GM10266 (cell line): ENCODE data around the gene ANO3.

ENCODE experiments used
- DNase-seq: peaks from one replicate; pipeline ENCODE4 v3.0.0; 2012; ENCODE audit errors: extremely low spot score
- TF ChIP-seq, protein P1 (sequence below): IDR thresholded peaks from 2 replicates; pipeline ENCODE4 v1.5.1; 2012; ENCODE audit warnings: mild to moderate bottlenecking, low read depth; ENCODE audit not compliant: control insufficient read depth, insufficient read depth; ENCODE audit errors: missing control alignments

The ANO3 gene

DNA sequence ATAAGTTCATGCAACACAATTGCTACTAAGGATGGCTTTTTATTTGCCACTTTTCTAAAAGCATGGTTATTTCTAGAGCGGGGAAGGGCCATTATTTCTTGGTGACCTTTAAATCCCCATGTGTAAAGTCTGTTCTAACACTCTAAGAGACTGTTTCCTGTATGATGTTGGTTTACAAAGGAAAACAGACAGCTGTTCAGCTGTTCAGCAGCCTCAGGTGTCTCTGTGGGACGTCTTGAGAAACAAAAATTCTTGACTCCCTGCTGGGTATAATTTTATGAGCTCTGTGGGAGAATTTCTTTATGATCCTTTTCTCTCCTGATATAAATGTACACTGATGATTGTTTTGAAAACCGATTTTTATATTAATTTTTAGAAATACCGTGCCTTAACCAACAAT is 226.3 kb downstream of the ANO3 start:
- TF ChIP-seq, protein P1, sequence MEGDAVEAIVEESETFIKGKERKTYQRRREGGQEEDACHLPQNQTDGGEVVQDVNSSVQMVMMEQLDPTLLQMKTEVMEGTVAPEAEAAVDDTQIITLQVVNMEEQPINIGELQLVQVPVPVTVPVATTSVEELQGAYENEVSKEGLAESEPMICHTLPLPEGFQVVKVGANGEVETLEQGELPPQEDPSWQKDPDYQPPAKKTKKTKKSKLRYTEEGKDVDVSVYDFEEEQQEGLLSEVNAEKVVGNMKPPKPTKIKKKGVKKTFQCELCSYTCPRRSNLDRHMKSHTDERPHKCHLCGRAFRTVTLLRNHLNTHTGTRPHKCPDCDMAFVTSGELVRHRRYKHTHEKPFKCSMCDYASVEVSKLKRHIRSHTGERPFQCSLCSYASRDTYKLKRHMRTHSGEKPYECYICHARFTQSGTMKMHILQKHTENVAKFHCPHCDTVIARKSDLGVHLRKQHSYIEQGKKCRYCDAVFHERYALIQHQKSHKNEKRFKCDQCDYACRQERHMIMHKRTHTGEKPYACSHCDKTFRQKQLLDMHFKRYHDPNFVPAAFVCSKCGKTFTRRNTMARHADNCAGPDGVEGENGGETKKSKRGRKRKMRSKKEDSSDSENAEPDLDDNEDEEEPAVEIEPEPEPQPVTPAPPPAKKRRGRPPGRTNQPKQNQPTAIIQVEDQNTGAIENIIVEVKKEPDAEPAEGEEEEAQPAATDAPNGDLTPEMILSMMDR: no peak
- DNase-seq: no peak

DNA sequence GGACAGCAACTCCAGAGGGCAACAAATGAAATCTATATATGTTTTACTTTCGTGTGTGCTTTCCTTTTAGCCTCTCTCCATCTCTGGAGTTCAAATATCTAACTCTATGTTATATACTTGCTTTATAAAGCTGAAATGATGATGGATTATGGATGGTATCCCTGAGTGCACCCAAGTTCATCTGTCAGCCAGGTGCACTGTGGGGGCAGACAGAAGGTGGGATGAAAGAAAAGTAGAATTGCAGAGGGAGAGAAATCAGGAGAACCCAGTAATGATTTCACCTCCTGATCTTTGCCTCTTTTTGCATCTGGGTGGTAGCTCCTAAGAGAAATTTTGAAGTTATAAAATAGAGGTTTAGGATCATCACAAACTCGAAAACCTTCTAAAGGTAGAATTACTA is 237.7 kb downstream of the ANO3 start:
- TF ChIP-seq, protein P1: no peak
- DNase-seq: no peak

GRCh38 chr11:26571861-26572654 is 240.1 kb downstream of the ANO3 start, which contains the start of gene MUC15:
MUC15 (minus strand) TSS chr11:26572263; CDS start chr11:26567094, 5,169 bp downstream.
- TF ChIP-seq, protein P1: no peak
- no peak for DNase-seq

DNA sequence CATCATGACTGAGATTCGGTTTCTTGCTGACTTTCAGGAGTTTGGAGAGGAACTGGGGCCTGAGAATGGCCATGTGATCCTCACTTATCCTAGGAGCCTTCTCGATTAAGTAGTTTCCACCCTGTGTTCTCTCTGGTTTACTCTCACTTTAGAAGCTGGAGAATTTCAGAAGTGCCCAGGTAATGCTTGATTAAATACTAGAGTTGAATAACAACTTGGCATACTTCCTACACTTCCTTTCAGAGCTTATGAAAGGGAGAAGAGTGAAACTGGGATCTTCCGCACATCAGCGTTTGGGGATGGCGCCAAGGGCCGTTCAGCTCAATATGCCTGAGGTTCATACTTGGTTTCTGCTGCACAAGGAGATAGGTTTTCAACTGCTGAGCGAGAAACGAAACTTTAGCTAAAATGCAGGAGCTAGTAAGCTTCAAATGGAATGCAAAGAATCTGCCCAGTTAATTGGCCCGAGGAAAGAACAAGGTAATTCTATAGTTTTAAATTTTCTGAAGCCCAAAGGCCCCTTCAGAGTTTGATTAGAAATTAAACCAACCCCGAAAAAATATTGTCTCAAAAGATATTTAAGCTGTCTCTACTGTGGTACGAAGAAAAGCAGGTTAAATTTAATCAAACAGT is 241.0 kb downstream of the ANO3 start:
- DNase-seq: no peak
- TF ChIP-seq, protein P1: no peak

GRCh38 chr11:26573896-26574295 is 242.0 kb downstream of the ANO3 start:
- no peak for DNase-seq
- TF ChIP-seq, protein P1: no peak

- no peak for DNase-seq
Measured at GRCh38 chr11:26575946-26576345, 244.0 kb downstream of the ANO3 start.

More at GRCh38 chr11:26575946-26576345, 244.0 kb downstream of the ANO3 start:
- TF ChIP-seq, protein P1: no peak
